HFFc6 (cell line): Measurements from ENCODE around the gene BACH2. TPM values are rescaled to one million over a fixed set of nuclear protein-coding genes. Genes with fewer than 3 reads are reported as not detected.
A peak's percentile ranks its signal among the peaks of the same experiment; 100 is the strongest.
"Not testable (repeated sequence)": the region's sequence is repeated elsewhere in the genome, so short reads cannot be mapped to it uniquely, and the experiment has no call there.

Experiments
- DNase-seq: peaks from one replicate; pipeline ENCODE4 v3.0.0-alpha.2; 2018
- H3K27ac Mint-ChIP-seq: 2 replicates; pipeline ENCODE4 v1.8.0; 2020; ENCODE audit warnings: mild to moderate bottlenecking, mixed read lengths
- H3K27me3 Mint-ChIP-seq: 2 replicates; pipeline ENCODE4 v1.8.0; 2021; ENCODE audit warnings: mild to moderate bottlenecking, moderate library complexity, mixed read lengths; ENCODE audit not compliant: insufficient read depth
- H3K36me3 Mint-ChIP-seq: 2 replicates; pipeline ENCODE4 v1.8.0; 2021; ENCODE audit warnings: low read depth, mixed read lengths
- H3K4me1 Mint-ChIP-seq: 2 replicates; pipeline ENCODE4 v1.8.0; 2020; ENCODE audit warnings: low read depth, mixed read lengths
- H3K4me3 Mint-ChIP-seq: 2 replicates; pipeline ENCODE4 v1.8.0; 2020; ENCODE audit warnings: mild to moderate bottlenecking, moderate library complexity, mixed read lengths
- H3K9me3 Mint-ChIP-seq: 2 replicates; pipeline ENCODE4 v1.8.0; 2020; ENCODE audit warnings: mild to moderate bottlenecking, mixed read lengths
- CTCF ChIP-seq: fragments of 200-600 bp; sonication (generic); IDR thresholded peaks from 2 replicates; pipeline ENCODE4 v1.5.0; 2021; ENCODE audit warnings: antibody characterized with exemption, mild to moderate bottlenecking
- total RNA-seq, 6 experiments: library from RNA; stranded (reverse); fragmentation: NEBNext Ultra II Directional; extraction: Animal tissue kit (Norgen Biotek cat#: 25700); gene quantifications; 2 replicates in 1 of 6; 3 replicates in 5 of 6; pipeline ENCODE4 v1.2.3, GENCODE V29; 2021

BACH2 gene
- total RNA-seq, 6 experiments from 2014 or later, result not detected

DNA sequence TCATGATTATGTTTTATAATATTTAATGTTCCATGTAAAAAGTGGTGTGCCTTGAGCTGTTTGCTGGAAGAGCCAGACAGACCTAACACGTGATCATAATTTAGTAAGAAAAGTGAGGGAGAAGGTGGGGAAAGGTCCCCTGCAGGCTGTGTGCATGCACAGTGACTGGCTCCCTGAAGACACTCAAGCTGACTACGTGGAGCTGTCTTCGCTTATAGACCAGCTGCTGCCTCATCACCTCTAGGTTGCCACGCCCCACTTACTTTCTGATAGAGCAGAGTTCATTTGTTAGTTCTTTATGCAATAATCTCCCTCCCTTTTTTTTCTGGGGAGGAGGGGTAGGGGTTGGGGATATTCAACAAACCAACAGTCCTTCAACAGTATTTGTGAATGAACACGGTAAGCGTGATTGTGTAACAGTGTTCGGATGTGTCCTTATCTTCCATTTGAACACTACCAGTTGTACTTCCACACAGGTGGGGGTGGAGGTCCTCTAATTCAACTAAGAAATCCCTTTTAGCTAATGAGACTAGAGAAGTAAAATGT is 157.3 kb downstream of the BACH2 start:
- Mint-ChIP-seq H3K27me3 (peaks cover 2% of the 10 kb centered on the region; the same call in 1 of the 2 replicates), H3K36me3 (no peaks in the 10 kb centered on the region), H3K4me3 (no peak overlapping the region), H3K4me1 (peaks cover 8% of the 10 kb centered on the region; the same call in 1 of the 2 replicates), H3K27ac (no peak overlapping the region), H3K9me3 (no peaks in the 10 kb centered on the region; the same call in 1 of the 2 replicates)
- TF ChIP-seq CTCF, result no peak
- no peak for DNase-seq

- Mint-ChIP-seq H3K4me3 (no peak overlapping the region), H3K27me3 (peaks cover 3% of the 10 kb centered on the region; the same call in 1 of the 2 replicates), H3K36me3 (no peaks in the 10 kb centered on the region), H3K9me3 (peaks cover 5% of the 10 kb centered on the region; the same call in 1 of the 2 replicates), H3K4me1 (peaks cover 8% of the 10 kb centered on the region; the same call in 1 of the 2 replicates), H3K27ac (peak overlapping the region; percentile 75; the same call in 1 of the 2 replicates)
- TF ChIP-seq CTCF, result no peak
- DNase-seq, result no peak
Measured at GRCh38 chr6:90136837-90137568, 159.6 kb downstream of the BACH2 start.

DNA sequence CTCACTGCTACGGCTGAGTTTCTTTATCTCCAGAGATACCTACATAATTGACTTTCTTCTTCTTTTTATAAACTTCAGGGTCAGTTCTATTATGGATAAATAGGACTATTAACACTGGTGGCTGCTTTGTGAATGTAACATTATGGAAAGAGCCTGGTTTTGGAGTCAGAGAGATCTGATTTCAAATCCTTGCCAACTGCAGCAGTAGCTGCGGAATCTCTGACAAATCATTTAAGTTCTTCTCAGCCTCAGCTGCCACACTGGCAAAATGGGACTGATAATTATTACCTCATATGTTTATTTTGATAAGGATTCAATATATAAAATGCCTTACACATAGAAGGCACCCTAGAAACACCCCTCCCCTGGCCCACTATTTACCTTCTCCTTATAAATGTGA is 160.5 kb downstream of the BACH2 start:
- Mint-ChIP-seq H3K4me1 (peaks cover 8% of the 10 kb centered on the region; the same call in 1 of the 2 replicates), H3K27ac (peak overlapping the region; percentile 3; the same call in 1 of the 2 replicates), H3K36me3 (no peaks in the 10 kb centered on the region), H3K4me3 (0 out of 2 replicates have a peak overlapping the region, but pooled peaks have one; percentile 16), H3K27me3 (peaks cover 3% of the 10 kb centered on the region; the same call in 1 of the 2 replicates), H3K9me3 (peaks cover 5% of the 10 kb centered on the region; the same call in 1 of the 2 replicates)
- no peak for DNase-seq
- no peak for TF ChIP-seq CTCF

DNA sequence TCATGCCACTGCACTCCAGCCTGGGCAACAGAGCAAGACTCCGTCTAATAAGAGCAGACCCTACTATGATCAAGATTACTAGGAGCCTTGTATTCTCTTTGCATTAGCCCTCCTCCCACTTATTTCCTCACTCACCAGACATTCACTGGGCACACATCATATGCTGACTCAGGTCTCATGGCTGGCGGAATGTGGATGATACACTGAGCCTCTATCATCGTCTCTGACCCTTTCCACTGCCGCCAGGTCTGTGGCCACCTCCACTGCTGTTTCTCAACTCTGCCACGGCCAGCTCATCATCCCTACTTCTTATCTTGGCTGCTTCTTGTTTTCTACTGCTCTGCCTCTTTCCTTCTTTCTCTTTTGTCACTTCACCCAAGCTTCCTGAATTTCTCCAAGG is 161.0 kb downstream of the BACH2 start:
- peak overlapping the region; percentile 16; the same call in 1 of the 2 replicates for H3K4me3 Mint-ChIP-seq
- peaks cover 5% of the 10 kb centered on the region; the same call in 1 of the 2 replicates for H3K9me3 Mint-ChIP-seq
- peaks cover 8% of the 10 kb centered on the region; the same call in 1 of the 2 replicates for H3K4me1 Mint-ChIP-seq
- H3K27ac Mint-ChIP-seq, result peak overlapping the region; percentile 3; the same call in 1 of the 2 replicates
- H3K27me3 Mint-ChIP-seq, result peaks cover 3% of the 10 kb centered on the region; the same call in 1 of the 2 replicates
- TF ChIP-seq CTCF, result no peak
- DNase-seq, result peak; percentile 45
- no peaks in the 10 kb centered on the region for H3K36me3 Mint-ChIP-seq

DNA sequence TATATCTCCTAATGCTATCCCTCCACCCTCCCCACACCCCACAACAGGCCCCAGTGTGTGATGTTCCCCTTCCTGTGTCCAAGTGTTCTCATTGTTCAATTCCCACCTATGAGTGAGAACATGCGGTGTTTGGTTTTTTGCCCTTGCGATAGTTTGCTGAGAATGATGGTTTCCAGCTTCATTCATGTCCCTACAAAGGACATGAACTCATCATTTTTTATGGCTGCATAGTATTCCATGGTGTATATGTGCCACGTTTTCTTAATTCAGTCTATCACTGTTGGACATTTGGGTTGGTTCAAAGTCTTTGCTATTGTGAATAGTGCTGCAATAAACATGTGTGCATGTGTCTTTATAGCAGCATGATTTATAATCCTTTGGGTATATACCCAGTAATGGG is 163.0 kb downstream of the BACH2 start:
- not testable (repeated sequence) for DNase-seq, H3K9me3 Mint-ChIP-seq, H3K4me1 Mint-ChIP-seq, H3K36me3 Mint-ChIP-seq, H3K4me3 Mint-ChIP-seq, H3K27ac Mint-ChIP-seq, H3K27me3 Mint-ChIP-seq
